ENCODE measurements around the gene TEDC1. TPM values are rescaled to one million over a fixed set of nuclear protein-coding genes. Genes with fewer than 3 reads are reported as not detected.

Gene TEDC1
- total RNA-seq, 1 experiment from 2014 or later, result 17.9 TPM

- Mint-ChIP-seq H3K4me3 (no peak overlapping the region), H3K36me3 (peaks cover 22% of the 10 kb centered on the region), H3K9me3 (no peaks in the 10 kb centered on the region), H3K4me1 (no peaks in the 10 kb centered on the region), H3K27ac (no peak overlapping the region), H3K27me3 (ENCODE audit: low read depth) (no peaks in the 10 kb centered on the region)
- POLR2A ChIA-PET, result no interaction called here
- ATAC-seq, result peak; percentile 6
- no peak for DNase-seq (ENCODE audit: low spot score)
- CTCF ChIA-PET, result interaction anchor here (0.6 to 2.0 kb wide), 21 partner anchors 8 to 199 kb away, joined by 3 to 16 read pairs (median 5); partner anchors contain the start of gene CRIP1
- TF ChIP-seq ZNF317 (CRISPR knock-in tag; IDR thresholded peaks at IDR 0.05; ENCODE audit: borderline replicate concordance, low read depth), result no peak
- no peak for TF ChIP-seq NR3C1 (CRISPR knock-in tag; conservative IDR thresholded peaks at IDR 0.05; ENCODE audit: low read depth)
- no peak for TF ChIP-seq MXD4 (CRISPR knock-in tag; IDR thresholded peaks at IDR 0.05; ENCODE audit: borderline replicate concordance)
- no peak for TF ChIP-seq GABPB1 (CRISPR knock-in tag; IDR thresholded peaks at IDR 0.05)
- no peak for TF ChIP-seq AR (CRISPR knock-in tag; IDR thresholded peaks at IDR 0.05)
These were observed 43.1 kb upstream of the TEDC1 start for GRCh38 chr14:105447651-105448640.

GRCh38 chr14:105448706-105449111, 42.3 kb upstream of the TEDC1 start:
- no peaks in the 10 kb centered on the region for H3K4me1 Mint-ChIP-seq
- no peaks in the 10 kb centered on the region for H3K9me3 Mint-ChIP-seq
- no peak overlapping the region for H3K4me3 Mint-ChIP-seq
- TF ChIP-seq JAZF1 (CRISPR knock-in tag; IDR thresholded peaks at IDR 0.05), result no peak
- no peak for TF ChIP-seq USF2 (CRISPR knock-in tag; IDR thresholded peaks at IDR 0.05)
- peak; percentile 77 for TF ChIP-seq CTCF (IDR thresholded peaks at IDR 0.05)
- TF ChIP-seq AR (CRISPR knock-in tag; IDR thresholded peaks at IDR 0.05), result no peak
- TF ChIP-seq HMGXB4 (CRISPR knock-in tag; IDR thresholded peaks at IDR 0.05), result peak; percentile 63; the same call in 1 of the 2 replicates
- TF ChIP-seq CDX4 (CRISPR knock-in tag; IDR thresholded peaks at IDR 0.05; ENCODE audit: borderline replicate concordance), result no peak
- CTCF ChIA-PET, result interaction anchor here (0.6 to 2.0 kb wide), 22 partner anchors 9 to 419 kb away, joined by 3 to 16 read pairs (median 4); partner anchors contain the start of gene CRIP1
- DNase-seq (ENCODE audit: low spot score) (peak; percentile 83), ATAC-seq (peak; percentile 91)
- peaks cover 21% of the 10 kb centered on the region for H3K36me3 Mint-ChIP-seq
- H3K27ac Mint-ChIP-seq, result no peak overlapping the region
- no peaks in the 10 kb centered on the region for H3K27me3 Mint-ChIP-seq (ENCODE audit: low read depth)
- POLR2A ChIA-PET, result no interaction called here
